GM12875 (cell line): Measurements from ENCODE around the gene PIK3C3.

Experiments used
- H3K4me3 ChIP-seq: one replicate; pipeline ENCODE4 v1.5.1; 2011; ENCODE audit warnings: low read depth, low read length, control low read depth
- TF ChIP-seq, protein P1 (sequence below): IDR thresholded peaks from 2 replicates; pipeline ENCODE4 v1.5.1; 2011; ENCODE audit warnings: low read depth, mild to moderate bottlenecking, control low read depth, inconsistent platforms, low read length, moderate library complexity, borderline replicate concordance; ENCODE audit not compliant: insufficient read depth

Gene PIK3C3

DNA sequence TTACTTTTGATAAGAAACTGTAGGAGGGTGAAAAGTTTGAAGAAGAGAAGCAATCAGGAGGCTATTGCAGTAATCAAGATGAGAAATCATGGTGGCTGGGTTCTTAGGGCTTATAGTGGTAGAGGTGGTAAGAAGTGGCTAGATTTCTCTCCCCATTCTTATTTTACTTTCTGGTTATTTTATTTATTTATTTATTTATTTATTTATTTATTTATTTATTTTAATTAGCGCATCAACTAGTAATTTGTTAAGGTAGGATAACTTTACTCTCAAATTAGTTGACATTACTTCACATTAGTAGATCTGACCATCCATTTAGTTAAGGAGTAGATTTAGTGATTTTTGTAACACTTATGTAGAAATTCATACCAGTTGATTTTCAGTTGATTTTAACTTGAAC lies 77.4 kb downstream of the PIK3C3 start:
- TF ChIP-seq, protein P1, sequence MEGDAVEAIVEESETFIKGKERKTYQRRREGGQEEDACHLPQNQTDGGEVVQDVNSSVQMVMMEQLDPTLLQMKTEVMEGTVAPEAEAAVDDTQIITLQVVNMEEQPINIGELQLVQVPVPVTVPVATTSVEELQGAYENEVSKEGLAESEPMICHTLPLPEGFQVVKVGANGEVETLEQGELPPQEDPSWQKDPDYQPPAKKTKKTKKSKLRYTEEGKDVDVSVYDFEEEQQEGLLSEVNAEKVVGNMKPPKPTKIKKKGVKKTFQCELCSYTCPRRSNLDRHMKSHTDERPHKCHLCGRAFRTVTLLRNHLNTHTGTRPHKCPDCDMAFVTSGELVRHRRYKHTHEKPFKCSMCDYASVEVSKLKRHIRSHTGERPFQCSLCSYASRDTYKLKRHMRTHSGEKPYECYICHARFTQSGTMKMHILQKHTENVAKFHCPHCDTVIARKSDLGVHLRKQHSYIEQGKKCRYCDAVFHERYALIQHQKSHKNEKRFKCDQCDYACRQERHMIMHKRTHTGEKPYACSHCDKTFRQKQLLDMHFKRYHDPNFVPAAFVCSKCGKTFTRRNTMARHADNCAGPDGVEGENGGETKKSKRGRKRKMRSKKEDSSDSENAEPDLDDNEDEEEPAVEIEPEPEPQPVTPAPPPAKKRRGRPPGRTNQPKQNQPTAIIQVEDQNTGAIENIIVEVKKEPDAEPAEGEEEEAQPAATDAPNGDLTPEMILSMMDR = no peak

DNA sequence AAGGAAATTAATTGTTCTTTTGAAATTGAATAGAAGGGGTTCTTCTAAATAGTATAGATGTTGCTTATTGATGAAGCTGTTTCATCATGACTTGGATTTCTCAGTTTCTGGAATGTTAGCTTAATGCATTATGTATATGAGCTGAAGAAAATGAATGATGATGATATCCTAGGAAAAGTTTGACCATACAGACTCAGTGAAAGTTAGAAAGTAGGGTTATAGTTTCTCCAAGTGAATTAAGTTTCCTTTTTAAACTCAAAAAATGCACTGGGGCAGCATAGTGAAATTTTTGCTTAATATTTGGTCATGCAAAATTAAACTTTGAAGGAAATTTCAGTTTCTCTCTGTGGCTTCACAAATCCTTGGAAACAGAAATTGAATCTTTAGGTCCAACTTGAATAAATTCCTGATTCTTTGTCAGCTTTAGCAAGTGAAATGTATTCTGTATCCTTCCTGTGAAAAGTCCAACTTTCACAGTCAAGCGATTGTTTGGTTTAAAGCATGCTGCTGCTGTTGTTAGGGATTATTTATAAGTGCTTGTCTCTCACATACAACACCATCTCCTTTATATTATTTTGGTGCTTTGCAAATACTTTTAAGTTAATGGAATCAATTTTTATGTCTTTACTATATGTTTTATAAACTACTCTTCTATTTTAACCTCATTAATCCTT lies 78.2 kb downstream of the PIK3C3 start:
- no peak overlapping the region for H3K4me3 ChIP-seq
- TF ChIP-seq, protein P1 = no peak

More for the DNA sequence above, 77.4 kb downstream of the PIK3C3 start:
- no peak overlapping the region for H3K4me3 ChIP-seq

DNA sequence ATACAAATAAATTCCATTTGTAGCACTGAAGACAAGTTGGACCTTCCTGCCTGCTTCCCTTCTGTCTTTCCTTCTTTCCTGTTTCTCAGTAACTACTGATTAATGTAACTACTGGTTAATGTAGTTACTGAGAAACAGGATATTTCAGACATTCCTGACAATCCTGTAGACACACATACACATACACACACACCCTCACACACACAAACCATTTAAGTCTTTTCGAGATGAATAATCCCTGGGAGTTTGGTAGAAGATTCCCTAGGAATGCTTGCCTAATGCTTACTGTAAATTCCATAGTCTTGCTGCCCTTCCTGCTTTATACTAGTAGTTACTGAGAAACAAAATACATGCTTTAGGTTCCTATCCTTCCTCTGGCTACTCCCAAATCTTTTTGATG lies 83.9 kb downstream of the PIK3C3 start:
- TF ChIP-seq, protein P1 = no peak
- no peak overlapping the region for H3K4me3 ChIP-seq

DNA sequence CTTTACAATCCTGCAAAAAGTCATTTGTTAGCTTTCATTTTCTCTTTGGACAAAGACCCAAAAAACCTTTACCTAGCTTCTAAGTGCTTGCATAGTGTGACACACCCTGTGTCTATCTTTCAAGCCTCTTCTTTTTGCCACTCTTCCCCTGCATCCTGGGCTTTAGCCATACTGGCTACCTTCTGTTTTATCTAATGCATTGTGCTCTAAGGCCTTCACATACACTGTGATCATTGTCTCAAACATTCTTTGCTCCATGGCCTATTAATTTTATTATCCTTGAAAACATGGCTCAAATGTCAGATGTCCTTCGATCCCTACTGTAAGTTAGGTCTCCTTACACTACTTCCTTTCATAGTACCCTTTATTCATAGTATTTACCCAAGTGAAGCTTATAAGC lies 84.4 kb downstream of the PIK3C3 start:
- TF ChIP-seq, protein P1 = no peak
- H3K4me3 ChIP-seq = no peak overlapping the region

DNA sequence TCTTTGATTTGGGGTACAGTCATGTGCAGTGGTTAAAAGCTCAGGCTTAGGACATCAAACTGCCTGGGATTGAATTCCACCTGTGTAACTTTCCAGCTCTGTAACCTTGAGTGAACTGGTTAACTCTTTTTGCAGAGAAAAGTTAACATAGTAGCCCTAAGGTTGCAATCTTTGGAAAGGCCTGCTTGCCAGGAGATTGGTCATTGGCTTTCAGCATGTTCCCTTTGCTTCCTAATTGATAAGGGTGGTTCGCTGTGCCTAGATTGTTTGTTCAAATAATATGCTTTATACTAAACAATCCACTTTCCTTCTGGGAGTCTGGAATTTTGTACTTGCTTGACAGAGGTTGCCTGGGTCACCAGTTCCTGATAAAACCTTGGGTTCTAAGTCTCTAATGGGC lies 86.8 kb downstream of the PIK3C3 start:
- TF ChIP-seq, protein P1 = no peak
- H3K4me3 ChIP-seq = no peak overlapping the region

DNA sequence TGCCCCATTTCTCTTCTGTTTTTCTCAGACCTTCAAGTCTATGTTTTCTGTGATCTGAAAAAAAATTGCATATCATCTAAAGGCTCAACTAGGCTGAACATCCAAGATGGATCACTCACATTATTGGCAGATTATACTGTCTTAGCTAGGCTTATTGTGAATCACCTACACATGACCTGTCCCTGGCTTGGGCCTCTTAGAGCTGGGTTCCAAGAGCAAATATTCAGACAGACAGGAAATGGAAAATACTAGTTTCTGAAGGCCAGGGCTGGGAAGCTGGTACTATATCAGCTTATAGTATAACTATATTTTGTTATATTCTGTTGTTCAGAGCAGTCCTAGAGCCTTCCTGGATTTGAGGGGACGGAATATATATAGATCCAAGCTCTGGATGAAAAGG lies 90.3 kb downstream of the PIK3C3 start:
- no peak overlapping the region for H3K4me3 ChIP-seq
- TF ChIP-seq, protein P1 = no peak

DNA sequence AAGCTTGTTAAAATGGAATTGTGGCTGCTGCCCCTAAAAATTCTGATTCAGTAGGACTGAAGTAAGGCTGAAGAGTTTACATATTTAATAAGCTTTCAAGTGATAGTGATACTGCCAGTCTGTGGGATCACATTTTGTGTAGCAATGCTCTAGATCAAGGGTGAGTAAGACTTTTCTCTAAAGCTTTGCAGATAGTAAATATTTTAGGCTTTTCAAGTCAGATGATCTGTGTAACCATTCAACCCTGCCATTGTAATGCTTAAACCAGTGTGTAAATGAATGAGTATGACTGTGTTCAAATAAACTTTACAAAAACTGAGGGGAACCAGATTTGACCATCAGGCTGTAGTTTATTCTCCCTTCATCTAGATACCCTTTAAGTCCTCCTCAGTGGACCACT lies 92.7 kb downstream of the PIK3C3 start:
- H3K4me3 ChIP-seq = no peak overlapping the region
- TF ChIP-seq, protein P1 = no peak
